GM23248 (cell line): ENCODE results near the gene GNG2.

Experiments
- EZH2 ChIP-seq: fragments of 200-600 bp; sonication (generic); IDR thresholded peaks from 2 replicates; pipeline ENCODE4 v1.6.1; 2018; ENCODE audit warnings: antibody characterized with exemption, mild to moderate bottlenecking; ENCODE audit not compliant: insufficient read depth, poor library complexity, severe bottlenecking
- EZH2phosphoT487 ChIP-seq: fragments of 200-600 bp; sonication (generic); IDR thresholded peaks from 2 replicates; pipeline ENCODE4 v1.6.1; 2018; ENCODE audit warnings: antibody characterized with exemption, moderate library complexity, mild to moderate bottlenecking, low read depth; ENCODE audit not compliant: insufficient read depth

GRCh38 chr14:51938821-51939220 is 78.4 kb downstream of the GNG2 start:
- TF ChIP-seq EZH2phosphoT487 (no peak), EZH2 (no peak)
